Measurements from ENCODE around the gene SMPX.

The SMPX gene

DNA sequence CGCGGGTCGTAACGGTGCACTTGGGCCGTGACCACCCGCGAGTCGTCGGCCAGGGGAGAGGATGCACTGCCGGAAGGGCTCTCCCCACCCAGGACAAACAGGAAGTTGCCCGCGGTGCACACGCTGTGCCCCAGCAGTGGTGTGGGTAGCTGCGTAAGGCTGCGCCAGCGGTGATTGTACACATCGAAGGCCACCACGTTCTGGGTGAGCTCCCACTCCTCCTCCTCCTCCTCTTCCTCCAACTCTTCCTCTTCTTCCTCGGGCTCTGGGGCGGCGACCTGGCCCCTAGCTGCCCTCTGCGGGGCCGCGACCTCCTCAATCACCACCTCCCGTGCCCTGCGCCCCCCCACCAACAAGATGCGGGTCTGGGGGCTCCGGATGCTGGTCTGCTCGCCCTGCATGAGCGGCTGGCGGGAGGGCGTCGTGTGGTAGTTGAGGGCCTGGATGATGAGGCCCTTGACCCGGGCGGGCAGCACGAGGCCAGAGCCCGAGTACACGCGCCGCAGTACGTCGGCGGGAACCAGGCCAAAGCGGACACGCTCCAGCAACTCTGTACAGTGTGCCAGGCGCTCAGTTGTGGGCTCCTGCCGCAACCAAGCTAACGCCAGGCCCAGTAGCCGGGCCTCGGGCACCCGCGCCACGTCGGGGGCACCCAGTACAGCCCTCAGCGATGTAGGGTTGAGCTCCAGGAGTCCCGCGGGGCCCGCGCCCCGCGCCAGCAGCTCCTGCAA, 101.2 kb downstream of the SMPX start:
- no peak for DNase-seq (ENCODE audit: low spot score)

Data from CD4-positive, alpha-beta T cell treated with Interleukin-15 for 4 hours (primary cell).